ENCODE measurements around the gene GAS2L3.

The GAS2L3 gene

DNA sequence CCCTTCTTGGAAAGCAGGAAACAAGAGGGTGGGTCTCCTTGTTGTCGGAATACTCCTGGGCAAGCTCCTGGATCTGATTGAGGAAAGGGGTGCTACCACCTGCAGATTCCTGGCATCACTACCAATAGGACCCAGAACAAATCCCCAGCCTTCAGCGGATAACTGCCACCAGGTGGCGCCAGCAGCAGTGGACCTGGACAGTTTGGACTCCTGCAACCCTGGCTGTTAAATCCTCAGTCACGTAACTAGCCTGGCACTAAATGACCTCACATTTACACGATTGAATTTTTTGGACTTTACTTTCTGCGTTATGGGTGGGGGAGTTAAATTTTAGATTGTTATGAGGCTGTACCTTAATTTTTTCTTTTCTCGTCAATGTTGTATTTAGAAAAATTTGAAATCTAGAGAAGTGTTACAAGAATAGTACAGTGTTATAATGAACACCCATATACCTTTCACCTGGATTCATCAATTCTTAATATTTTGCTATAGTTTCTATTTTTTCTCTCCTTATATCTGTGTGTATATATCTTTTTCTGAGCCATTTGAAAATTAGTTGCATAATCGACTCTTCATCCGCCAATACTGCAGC lies 95.6 kb downstream of the GAS2L3 start:
- DNase-seq: peak; percentile 53

DNA sequence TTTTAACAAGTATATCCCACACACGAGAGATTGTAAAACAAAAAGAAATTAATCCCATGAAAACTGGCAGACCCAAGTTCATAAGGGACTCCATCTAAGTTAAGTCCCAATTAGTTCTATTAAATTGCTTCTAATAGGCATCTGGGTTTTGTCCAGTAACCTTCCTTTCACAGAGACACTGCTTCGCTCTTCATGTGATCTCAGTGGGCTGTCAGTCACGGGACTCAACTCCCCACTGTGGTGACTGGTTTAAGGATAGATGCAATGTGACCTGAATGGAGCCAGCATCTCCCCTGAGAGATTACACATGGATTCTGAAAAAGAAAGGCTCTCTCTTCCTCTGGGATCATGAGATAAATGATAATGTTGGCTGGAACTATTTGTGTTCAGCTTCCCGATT lies 96.4 kb downstream of the GAS2L3 start:
- no peak for DNase-seq

DNA sequence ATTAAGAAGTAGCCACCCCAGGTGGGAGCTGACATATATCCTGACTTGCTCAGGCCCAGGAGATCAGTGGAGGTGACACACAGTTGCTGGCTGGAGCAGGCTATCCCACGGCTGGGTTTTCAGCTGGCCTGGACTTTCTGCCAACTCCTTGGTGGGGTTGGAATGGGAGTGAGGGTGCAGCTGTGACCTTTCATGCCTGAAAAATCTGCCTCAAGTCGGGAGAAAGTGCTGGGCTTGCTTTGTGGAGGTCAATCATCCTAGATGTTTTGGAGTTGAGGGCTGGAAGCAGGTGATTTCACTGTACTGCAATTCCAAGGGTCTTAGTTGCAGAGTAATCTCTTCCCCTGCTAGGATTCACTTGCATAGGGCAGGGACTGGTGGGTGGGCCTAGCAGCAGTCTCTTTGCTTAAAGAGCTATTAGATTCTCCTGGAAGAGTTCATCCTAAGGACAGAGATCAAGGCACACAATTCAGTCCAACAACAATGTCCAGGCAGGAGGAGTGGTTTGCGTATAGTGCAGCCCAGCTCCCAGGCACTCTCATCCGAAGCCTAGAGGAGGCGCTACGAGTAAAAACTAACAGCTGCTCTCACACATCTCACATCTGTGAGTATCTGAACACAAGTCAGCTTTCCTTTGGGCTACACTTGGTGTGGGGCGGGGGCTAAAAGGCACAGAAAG lies 98.1 kb downstream of the GAS2L3 start:
- DNase-seq: no peak

DNA sequence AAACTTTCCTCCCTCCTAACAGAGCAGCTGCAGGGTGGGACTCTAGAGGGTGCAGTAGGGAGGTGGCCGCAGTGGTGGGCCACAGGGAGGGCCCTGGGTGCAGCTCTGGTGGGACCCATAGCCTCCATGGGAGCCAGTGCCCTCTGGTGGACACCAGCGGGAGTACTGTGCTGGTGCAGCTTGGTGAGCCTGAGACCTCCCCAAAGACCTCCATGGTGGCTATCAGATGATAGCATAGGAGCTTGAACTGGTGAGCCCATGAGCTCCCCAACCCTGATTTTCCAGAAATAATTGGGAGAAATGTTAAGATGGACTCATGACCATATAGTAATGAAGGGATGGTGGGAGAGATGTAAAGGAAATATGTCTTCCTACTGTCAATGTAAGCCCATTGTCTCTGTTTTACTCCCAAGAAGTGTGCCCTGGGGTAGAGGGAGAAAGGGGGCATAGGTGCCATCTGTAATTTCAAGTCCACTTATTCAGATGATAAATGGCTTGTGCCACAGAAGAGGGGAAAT lies 98.7 kb downstream of the GAS2L3 start:
- DNase-seq: peak; percentile 13

DNA sequence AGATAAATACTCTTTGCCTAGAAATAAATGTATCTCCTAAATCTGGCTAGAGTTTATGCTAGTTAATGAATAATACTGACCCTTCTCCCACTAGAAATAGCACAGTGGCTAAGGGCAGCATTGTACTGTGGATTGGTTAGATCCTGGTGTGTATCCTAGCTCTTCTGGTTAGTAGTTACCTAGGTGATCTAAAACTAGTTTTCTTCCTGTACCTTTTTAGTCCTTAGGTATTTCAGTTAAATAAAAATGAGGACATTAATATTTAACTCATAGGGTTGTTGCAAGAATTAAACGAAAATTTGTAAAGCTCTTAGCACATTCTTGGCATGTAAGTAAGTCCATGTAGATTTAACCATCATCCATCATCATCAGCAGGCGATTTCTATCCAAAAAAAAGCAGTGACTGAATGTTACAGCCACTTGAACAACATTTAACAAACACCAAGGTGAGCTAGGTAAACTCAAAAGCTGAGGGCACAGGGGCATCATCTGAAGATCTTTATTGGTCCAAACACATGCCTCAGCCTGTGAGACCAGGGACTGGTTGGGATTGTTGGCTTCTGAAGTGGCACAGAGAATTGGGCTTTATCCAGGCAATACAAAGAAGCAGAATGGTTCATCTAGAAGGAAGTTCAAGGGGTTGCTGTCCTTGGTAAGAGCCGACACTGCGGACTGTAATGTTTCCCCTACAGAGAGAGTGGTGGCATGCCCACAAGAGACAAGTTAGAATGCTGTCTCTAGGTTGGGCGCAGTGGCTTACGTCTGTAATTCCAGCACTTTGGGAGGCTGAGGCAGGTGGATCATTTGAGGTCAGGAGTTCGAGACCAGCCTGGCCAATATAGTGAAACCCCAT lies 100.8 kb downstream of the GAS2L3 start:
- no peak for DNase-seq

All from MV-4-11 (cell line).